ENCODE measurements around the gene ANAPC7. TPM values are rescaled to one million over a fixed set of nuclear protein-coding genes. Genes with fewer than 3 reads are reported as not detected.

ANAPC7 gene
- total and polyA plus RNA-seq, 2 of the 13 experiments (the other 11 are each of a cell fraction or from before 2014, with no cell fraction given), result 40.0 to 69.1 TPM

- no peak overlapping the region for H3K27ac ChIP-seq (ENCODE audit: extremely low read length, insufficient read depth, low read length)
- DNase-seq (ENCODE audit: low spot score) (no peak), ATAC-seq (no peak), FAIRE-seq (no peak)
- no peak overlapping the region for H3K4me3 ChIP-seq (replicated peaks in 1 of 3; ENCODE audit: insufficient read depth in 1 of 3, low read depth in 2 of 3, low read length in 3 of 3)
- no peaks in the 10 kb centered on the region for H3K79me2 ChIP-seq (ENCODE audit: insufficient read depth, low read length)
- H2AFZ ChIP-seq (ENCODE audit: low read length), result no peak overlapping the region
- in situ Hi-C loops (cut with HindIII; ENCODE audit: extremely low pct_ligation_motif_present, low pct_unique_long_range_greater_than_20kb) (no loop called here), intact Hi-C loops (cut with micrococcal nuclease; ENCODE audit: unreplicated experiment) (no loop called here)
- H3K27me3 ChIP-seq (ENCODE audit: control insufficient read depth in 1 of 2, insufficient read depth in 2 of 2, low read length in 2 of 2), result no peaks in the 10 kb centered on the region
- no peaks in the 10 kb centered on the region for H4K20me1 ChIP-seq (ENCODE audit: insufficient read depth, low read length)
- TF ChIP-seq SALL1 (CRISPR knock-in tag; IDR thresholded peaks at IDR 0.05) (no peak), HMGA1 (CRISPR knock-in tag; conservative IDR thresholded peaks at IDR 0.05) (no peak), ZBTB34 (CRISPR knock-in tag; IDR thresholded peaks at IDR 0.05) (no peak), HMG20A (CRISPR knock-in tag; IDR thresholded peaks at IDR 0.05; ENCODE audit: borderline replicate concordance) (no peak), LBX2 (CRISPR knock-in tag; IDR thresholded peaks at IDR 0.05; ENCODE audit: borderline replicate concordance) (no peak), BCL6 (CRISPR knock-in tag; IDR thresholded peaks at IDR 0.05) (no peak), ZBTB25 (CRISPR knock-in tag; IDR thresholded peaks at IDR 0.05) (no peak), THYN1 (CRISPR knock-in tag; IDR thresholded peaks at IDR 0.05; ENCODE audit: borderline replicate concordance, low read depth) (no peak), NCOA2 (CRISPR knock-in tag; IDR thresholded peaks at IDR 0.05) (no peak)
- H3K4me1 ChIP-seq (ENCODE audit: insufficient read depth, low read length), result peaks cover 19% of the 10 kb centered on the region
- no CpG with 5 or more reads among the region's 4 CpGs for WGBS (ENCODE audit: low lambda C conversion rate)
- H3K4me2 ChIP-seq (ENCODE audit: low read depth, low read length), result no peak overlapping the region
- H3K9ac ChIP-seq (ENCODE audit: insufficient read depth, low read depth, low read length), result no peak overlapping the region
- no peaks in the 10 kb centered on the region for H3K9me3 ChIP-seq (ENCODE audit: low read length)
- H3K36me3 ChIP-seq (replicated peaks in 1 of 2; ENCODE audit: control insufficient read depth in 1 of 2, insufficient read depth in 2 of 2, low read length in 2 of 2), result peaks cover 21 to 56% of the 10 kb centered on the region in 2 experiments
- CTCF ChIA-PET (ENCODE audit: low intra/inter-chr PET ratio, low total read pairs), result no interaction called here
- BruUV-seq (replicated peaks), result no TSS peak
- POLR2A ChIA-PET, result no interaction called here
Observed at GRCh38 chr12:110349096-110349495, 54.4 kb downstream of the ANAPC7 start.

Measured in HepG2 (cell line).